Left forelimb (tissue), 1 donor: ENCODE results near the gene BAG5.
"Not testable (repeated sequence)": the region's sequence is repeated elsewhere in the genome, so short reads cannot be mapped to it uniquely, and the experiment has no call there.

ENCODE experiments used
- DNase-seq: peaks from one replicate; pipeline ENCODE4 v3.0.0-alpha.2; 2018; ENCODE audit warnings: low spot score

Gene BAG5

DNA sequence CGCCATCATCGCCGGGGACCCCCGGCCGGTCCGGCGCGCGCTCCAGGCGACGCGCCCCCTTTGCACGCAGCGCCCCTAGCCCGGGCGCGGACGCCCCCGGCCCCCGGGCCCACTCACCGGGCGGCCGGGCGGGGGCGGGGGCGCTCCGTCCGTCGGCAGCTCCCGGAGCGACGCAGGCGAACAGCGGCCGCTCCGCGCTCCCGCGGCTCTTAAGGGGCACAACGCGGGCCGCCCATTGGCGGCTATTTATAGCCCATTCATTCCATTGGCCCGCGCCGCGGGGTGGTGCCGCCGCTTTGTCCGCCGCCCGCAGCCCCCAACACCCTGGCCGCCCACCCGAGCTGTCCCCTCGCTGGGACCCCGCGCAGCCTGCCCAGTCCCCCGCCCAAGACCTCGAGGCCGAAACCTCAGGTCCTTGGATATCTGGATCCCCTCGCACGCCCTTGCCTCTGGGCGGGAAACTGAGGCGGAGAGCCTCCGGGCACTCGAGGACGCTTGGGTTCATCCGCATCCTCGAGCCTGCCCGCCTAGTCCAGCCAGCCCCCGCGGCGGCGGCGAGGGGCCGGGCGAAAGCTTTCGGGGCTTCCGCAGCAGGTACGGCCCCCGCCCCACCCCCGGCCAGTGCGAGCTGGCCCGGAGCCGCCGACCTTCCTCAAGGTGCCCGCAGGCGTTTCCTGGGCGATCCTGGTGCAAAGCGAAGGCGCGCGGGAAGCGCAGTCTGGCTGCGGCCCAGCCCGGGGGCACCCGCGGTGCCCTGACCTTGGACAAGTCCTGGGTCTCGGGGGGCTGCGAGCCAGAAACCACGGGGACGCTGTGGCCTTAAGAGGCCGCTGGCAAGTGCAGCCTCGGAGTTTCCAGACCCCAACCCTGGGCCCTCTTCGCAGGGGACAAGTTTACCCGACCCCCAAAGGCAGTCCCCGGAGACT is 39.5 kb downstream of the BAG5 start, which contains the start of gene CKB:
Gene CKB, minus strand, starts transcription at position 182 of the 926 bp plus-strand sequence. CDS start 337 bp downstream, outside the sequence.
- DNase-seq, result no peak

DNA sequence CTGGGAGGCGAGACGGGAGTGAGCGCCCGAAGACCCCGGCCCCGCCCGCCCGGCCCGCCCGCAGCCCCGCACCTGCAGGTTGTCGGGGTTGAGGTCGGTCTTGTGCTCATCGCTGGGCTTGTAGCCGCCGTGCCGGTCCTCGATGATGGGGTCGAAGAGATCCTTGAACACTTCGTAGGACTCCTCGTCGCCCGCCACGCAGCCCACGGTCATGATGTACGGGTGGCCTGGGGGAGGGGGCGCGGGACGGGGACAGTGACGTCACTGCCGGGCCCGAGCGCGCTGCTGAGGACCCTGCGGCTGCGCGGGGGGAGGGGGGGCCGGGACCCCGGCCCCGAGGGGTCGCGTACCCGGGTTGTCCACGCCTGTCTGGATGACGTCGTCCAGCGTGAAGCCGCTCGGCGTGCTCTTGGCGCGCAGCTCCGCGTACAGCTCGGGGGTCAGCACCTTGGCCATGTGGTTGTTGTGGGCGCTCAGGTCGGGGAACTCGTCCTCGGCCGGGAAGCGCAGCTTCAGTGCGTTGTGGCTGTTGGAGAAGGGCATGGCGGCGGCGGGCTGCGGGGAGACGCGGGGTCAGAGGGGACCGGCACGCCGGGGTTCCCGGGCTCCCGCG is 40.4 kb downstream of the BAG5 start:
- DNase-seq, result no peak

DNA sequence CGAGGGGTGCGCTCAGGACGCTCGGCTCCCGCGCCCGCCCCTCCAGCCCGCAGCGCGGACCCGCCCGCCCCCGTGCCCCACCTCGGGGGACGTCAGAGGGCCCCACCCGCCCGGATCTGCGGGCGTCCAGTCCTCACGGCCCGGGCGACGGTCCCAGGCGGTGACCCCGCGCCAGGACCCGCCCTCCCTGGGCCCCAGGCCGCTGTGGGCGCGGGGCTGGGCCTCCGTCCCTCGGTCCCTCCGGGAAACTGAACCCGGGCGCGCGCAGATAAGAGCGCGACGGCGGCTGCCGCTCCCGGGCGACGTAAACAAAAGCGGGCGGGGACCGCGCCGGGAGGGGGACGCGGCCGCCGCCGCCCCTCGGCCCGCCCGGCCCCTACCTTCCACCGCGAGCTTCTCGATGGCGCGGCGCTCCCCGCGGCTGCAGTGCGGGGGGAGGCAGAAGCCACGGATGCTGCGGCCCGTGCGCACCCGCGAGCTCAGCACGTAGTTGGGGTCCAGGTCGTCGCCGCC is 41.0 kb downstream of the BAG5 start:
- DNase-seq, result no peak

DNA sequence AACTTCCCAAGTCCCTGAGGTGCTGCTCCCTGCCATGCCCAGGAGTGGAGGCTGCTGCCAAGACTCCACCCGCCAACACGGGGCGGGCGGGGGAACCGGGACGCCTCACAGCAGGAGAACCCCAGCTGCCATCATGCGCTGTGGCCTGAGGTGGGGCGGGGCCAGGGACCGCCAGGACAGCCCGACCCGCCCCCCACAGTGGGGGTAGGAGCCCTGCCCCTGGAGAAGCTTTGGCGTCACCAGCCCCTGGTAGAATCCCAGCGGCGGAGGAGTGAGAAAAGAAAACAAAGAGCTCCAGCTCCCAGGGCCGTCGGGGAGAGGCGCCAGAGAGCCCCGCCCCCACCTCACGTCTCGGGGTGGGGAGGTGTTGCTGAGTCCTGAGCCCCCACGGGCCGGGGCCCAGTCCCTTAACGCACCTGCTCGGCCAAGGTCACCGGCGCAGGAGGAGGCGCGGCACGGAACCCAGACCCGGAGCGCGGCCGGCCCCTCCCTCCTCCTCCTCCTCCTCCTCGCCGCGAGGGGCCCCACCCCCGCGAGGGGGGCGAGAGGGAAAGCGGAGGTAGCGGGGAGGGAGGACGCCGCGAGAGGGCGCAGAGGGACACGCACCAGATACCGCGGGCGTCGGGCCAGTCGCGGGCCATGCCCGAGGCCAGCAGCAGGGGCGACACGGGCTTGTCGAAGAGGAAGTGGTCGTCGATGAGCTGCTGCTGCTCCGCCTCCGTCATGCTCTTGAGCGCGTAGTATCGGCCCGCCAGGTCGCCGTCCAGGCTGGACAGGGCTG is 41.6 kb downstream of the BAG5 start:
- peak; percentile 86 for DNase-seq

DNA sequence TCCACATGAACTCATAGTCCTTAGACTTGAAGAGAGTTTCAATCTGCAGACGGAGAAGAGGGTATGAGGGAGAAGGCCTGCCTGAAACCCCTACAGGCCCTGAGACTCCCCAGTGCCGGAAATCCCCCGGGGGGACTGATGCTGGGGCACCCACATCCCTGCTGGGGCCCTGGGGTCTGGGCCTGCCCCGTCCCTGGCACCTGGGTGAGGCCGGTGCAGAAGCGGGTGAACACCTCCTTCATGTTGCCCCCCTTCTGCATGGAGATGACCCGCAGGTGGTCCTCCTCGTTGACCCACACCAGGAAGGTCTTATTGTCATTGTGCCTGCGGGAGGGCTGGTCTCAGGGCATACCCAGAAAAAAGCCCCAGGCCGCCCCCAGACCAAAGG is 42.2 kb downstream of the BAG5 start:
- DNase-seq, result no peak

DNA sequence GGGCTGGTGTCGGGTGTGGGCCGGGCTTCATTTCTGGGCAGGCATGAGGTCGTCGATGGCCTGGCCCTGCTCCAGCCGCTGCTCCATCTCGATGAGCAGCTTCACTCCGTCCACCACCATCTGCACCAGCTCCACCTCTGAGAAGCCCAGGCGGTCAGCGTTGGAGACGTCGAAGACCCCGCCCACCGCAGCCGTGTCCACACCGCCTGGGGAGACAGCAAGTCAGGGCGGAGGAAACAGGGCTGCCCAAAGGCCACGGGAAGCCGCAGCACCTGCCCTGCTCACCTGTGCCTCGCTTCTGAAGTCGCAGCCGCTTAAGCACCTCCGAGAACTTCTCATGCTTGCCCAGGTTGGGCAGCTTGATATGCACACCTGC is 42.6 kb downstream of the BAG5 start:
- DNase-seq, result peak; percentile 63

DNA sequence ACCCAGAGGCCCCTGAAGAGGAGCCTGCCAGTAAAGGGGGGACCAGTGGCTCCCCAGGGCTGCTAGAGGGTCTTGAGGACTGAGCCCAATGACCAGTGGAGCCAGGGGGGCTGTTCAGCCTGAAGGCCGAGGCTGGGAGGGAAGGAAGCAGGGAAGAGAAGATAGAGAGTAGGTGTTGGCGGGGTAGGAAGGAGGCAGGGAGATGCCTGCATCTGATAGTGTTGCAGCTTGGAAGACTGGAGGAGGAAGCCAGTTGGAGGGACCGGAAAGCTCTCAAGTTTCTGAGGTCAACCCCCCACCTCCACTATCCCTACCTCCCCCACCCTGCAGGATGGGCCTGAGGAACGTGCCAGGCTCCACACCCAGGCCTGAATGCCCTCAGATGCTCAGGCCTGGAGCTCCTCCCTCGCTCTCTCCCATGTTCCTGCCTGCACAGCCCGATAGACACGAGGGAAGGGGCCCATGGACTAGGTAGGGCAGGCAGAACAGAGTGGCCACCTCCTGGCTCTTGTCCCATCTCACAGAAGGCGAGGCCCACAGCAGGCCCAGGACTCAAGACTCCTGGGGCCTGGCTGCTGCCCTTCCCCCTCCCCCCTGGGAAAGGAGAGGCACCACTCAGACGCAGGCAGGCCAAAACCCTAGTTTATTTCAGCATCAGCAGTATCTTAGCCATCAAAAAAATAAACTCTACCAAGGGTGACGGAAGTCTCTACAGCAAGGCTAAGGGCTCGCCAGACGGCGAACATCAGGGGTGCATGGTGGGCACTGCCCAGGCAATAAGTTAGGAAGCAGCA is 43.2 kb downstream of the BAG5 start:
- peak; percentile 61 for DNase-seq

DNA sequence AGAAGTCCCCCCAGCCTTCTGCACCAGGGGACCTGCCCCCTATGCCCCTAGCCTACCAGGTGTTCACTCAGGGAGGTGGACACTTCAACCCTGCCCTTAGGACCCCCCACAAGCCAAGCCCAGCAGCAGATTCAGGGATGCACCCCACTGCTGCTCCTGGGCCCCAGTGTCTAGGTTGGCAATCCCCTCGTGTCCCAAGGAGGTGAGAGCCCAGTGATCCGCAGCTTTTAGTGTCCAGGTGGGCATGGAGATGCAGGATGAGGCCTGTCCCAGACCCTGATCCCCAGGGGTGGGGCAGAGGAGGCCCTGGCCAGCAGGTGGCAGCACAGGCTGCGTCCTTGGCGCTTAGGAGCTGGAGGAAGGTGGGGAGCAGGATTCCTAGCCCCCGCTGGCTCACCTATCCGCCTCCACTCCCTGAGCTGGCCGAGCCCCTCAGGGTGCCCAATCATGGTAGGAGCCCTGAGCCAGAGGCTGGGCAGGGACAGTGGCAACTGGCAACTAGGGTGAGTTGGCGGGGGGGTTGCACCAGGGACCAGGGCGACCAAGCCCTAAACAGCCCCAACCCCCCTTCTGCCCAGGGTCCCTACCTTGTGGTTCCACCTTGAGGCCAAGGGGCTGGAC is 43.9 kb downstream of the BAG5 start:
- DNase-seq, result peak; percentile 72

DNA sequence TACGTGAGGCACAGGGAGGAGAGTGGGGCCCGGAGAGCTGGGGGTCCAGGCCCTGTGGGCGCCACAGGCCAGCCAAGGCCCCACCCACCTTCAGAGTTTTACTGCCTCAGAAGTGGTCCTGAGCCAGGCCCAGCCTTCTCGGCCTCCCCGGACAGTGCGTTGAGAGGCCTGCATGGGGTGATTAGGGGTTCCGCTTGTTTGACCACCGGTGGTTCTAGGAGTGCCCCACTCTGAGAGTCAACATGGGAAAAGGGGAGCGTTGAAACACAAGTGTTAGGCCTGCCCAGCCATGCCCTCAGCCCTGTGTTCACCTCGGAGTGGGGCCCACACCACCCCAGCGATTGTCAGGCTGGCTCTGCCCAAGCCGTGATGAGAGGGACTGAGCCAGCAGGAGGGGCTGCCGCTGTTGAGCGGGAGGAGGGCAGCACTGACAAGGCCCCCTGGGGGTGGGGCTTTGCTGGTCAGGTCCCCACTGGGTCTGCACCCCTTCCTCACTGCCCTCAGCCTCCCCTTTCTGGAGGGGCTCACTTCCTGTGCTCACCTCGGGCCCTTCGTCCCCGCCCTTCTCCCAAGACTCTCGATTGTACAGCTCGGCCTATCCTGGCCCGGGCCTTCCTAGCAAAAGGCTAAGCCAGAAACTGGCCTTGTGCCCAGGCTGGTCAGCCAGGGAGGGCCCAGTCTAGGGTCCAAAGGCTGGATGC is 44.6 kb downstream of the BAG5 start:
- peak; percentile 66 for DNase-seq

DNA sequence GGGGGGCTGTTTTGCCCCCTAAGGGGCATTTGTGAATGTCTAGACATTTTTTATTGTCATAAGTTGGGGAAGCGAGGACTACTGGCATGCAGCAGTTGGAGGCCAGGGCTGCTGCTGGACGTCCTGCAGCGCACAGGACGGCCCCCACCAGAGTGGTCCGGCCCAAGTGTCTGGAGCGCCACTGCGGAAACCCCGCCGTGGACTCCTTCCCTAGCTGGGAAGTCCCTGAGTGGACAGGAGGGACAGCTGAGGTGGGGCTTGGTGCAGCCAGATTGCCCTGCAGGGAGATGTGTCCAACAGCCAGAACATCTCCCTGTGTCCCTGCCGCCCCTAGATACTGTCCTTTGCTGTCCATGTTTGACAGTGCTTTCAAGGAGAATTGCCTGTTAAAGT is 45.3 kb downstream of the BAG5 start:
- peak; percentile 62 for DNase-seq

DNA sequence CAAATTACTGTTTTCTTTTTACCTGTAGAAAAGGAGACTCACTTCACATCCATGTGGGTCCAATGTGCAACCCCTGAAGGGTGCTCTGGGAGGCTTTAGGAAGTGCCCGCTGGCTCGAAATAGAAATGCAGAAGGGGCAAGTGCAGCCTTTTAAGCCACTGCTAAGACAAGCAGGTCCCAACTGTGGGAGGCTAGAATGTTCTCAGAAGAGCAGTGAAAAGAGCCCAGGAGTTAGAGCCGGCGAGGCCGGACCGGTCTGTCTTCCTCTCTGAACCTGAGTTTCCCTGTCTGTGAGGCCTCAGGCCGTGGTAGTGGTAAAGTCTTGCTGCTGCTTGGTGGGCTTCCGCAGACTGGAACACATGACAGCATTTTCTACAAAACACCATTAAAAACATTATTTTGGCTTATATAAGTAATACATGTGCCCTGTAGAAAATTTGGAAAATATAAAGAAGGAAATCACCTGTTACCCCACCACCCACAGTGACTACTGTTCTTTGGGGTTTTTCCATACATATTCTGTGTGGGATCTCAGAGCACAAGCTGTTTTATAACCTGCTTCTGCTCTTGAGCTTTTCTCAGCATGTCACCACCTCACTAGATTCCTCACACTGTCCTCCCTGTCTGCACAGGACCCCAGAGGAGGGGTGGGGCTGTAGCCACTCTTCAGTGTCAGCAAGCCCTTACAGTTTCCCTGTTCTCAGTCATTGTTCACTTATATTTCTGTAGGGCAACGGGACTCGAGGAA is 45.9 kb downstream of the BAG5 start:
- peak; percentile 55 for DNase-seq

DNA sequence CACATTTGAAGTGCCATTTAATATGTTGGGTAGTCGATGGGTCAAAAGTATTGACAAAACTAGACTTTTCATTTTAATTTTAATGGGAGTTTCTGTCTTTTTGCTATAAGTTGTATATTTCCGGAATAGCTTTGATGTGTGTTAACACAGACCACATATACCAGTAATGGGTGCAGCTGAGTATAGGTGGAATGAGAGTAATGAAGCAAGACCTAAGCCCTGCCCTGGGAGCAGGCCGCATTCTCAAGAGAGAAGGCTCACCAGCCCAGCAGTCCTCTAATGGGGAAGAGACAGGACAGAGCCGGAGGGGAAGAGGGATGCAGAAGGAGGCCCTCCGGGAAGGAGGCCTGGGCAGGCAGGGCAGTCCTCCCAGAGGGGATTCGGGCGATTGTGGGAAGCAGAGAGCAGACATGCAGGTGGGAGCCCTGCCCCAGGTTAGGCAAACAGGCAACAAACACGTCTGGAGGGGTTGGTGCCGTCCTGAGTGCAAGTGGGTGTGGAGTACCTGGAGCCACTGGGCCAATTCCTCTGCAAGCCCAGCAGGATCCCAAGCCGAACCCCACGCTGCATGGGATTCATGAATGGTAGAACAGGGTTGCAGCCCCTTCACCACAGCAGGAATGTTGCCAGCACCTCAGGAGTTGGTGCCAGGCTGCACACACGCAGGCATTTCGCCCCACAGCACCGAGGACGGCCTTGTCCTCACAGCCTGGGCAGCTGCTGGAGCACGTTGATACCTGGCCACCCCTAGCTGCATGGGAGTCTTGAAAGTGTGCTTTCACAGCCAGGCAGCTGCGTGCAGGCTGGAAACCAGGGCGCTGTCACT is 47.6 kb downstream of the BAG5 start:
- DNase-seq, result no peak

DNA sequence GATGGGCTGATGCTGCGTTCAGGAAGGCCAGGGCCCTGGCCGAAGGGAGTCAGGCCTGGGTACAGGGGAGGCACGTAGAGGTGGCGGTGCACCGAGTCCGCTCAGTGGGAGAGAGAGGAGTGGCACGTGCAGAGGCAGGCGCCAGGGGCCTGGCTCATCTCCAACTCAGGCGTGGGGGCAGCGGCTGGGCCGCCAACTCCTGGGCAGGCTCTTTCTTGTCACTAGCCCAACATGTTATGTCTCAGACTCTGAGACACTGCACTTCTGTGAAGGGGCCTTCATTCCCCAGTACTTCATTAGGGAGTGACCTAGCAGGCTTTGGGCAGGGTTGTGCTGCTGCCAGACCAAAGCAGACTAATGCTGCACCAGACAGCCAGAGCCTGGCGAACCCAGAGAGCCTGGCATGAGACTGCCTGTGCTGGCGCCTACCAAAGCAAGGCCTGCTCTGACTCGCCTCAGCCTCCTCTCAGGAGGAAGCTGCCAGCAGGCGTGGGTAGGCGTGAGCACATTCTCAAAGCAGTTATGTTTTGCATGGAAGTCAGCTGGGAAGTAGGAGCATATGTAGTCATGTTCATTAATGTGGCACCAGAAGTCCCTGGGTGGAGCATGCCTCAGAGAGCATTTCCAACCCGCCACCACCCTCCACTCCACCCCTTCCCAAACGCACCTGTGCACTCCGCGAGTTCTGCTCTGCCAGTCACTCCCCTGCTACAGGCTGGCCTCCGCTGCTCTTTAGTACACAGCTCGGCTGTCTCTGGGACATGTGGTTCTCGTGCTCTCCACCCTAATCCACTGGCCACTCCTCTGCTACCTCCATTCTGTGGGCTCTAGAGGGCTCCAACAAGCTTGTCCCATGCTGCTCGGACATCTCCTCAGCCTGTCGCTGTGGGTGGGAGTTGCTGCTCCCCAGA is 49.5 kb downstream of the BAG5 start:
- peak; percentile 64 for DNase-seq

DNA sequence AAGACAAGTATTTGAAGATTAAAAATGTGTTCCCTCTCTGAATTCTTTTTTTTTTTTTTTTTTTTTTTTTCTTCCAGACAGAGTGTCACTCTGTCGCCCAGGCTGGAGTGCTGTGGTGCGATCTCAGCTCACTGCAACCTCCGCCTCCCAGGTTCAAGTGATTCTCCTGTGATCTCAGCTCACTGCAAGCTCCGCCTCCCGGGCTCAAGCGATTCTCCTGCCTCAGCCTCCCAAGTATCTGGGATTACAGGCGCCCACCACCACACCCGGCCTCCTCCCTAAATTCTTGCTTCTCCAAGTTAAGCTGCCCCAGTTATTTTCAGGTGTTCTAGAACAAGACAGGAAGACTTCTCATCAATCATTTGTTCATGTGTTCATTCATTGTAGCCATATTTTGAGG is 50.3 kb downstream of the BAG5 start:
- DNase-seq, result not testable (repeated sequence)

DNA sequence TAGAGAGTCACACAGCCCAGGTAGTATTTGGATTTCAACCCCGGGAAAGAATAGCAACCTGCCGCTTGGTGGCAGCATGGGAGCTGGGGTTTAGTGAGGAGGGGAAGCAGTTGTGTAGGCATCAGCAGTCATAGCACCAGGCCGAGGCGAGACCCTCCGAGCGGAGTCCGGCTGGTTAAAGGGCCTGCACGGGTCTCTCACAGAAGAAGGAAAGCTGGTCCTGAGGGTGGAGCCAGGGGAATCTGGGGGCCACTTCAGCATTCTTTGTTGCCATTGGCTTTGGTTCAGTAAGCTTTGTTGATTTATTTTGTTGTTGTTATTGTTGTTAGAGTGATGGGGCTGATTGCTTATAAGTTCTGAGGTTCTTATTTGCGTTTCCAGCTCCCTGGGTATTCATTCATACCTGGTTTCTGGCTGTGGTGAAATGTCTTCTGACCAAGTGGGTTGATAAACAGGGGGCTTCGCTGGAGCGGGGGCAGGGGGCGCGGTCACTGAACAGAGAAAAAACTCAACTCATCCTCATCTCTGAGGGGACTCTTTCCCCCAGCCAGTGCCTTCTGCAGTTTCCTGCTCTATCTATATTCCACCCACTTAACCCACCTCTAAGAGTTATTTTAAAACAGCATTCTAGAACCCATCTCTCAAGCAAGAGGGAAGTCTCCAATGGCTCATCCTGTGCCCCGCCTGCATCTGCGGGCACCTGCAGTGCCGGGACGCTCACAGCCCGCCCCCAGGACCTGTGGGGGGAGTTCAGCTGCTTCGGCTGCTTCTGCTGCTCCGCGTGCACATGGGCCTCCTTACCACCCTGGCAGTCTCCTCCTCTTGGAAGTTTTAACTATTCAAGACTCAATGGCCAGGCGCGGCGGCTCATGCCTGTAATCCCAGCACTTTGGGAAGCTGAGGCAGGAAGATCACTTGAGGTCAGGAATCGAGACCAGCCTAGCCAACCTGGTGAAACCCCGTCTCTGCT is 51.4 kb downstream of the BAG5 start:
- no peak for DNase-seq

DNA sequence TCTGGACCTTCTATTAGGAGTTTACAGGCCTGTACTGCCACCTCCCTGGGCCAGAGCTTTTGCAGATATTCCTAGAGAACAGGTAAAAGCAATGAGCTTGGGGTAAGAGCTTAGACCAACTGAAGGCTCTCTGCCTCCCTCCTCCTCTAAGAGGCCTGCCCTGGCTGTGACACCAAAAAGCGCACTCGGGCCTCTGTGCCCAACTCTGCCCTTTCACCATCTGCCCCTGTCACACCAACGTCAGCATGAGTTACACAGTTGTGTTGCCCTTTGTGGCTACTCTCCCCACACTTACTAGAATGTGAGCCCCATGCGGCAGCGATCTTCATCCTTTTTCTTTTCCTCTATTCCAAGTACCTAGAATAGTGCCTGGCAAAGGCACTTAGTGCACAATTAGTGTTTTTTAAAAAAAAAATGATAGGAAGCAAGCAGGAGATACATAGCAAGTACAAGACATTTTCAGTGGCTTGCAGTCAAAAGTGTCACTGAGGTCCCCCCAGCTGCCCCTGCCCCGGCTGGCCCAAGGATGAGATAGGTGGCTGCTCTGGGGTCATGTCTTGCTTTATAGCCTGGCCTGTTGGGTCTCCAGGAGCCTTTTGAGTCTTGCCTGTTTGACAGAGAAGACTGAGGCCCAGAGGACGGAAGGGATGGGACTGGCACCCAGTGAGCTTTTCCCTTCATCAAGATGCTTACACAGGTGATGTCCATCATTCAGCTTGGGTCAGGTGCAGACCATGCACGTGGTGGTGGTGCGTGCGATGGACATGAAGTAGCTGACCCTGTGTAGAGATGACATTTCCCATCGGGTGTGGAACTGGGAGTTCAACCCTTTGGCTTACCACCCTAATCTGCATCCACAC is 52.4 kb downstream of the BAG5 start:
- no peak for DNase-seq
